Measurements from ENCODE around the gene HTRA3.
"Not testable (repeated sequence)": the region's sequence is repeated elsewhere in the genome, so short reads cannot be mapped to it uniquely, and the experiment has no call there.

Gene HTRA3

DNA sequence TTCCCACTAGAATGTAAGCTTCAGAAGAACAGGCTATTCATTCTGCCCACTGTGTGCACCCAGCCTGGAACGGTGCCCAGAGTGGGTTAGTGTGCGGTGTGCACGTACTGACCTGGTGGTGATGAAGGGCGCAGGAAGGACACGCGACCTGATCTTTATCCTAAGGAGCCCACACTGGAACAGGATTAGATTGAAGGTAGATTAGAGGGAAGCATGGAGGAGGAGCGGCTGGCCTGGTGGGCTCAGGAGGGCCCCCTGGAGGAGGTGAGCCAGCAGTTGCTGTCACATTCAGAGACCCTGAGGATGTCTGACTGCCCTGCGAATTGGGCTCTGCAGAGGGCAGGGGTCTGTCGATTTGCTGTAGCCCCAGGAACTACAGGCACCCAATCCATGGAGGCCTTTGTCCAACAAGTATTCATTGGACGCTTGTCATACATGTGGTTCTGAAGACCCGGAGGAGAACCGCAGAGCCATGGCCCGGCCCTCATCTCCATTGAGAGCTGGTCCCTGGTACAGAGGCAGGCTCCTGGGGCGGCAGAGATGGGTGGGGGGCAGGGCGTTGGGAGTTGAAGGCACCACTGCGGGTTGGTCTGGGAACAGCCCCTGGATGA, 73.2 kb downstream of the HTRA3 start:
- DNase-seq (ENCODE audit: low read depth in 2 of 2) = no peak

DNA sequence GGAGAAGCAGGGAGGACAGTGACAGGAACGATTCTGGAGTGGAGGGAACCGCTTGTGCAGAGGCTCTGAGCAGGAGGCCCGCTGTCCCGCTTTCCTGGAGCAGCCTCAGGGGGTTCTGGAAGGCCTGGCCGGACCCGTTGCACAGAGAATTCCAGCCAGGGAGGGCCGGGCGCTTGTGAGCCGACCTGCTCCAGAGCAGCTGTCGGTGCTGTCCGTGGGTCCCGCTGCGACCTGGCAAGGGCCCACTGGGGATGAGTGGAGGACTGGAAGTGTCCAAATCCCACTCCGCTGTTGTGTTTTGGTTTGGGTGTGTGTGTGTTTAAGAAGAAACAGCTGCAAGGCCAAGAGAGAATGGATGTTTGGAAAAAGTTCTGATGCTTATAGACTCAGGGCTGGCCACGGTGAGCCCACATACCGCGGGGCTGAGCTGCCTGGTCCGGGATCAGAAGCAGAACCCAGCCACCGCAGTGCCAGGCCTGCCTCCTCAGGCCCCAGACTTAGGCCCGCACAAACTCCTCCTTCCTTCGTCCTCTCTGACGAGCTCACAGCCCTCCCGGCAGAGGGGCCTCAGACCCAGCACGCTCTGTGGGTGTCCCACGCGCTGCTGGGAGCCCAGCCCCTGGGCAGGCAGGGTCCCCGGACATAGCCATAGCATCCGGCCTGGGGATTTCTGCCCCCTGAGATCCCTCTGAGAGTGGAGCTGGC, 73.9 kb downstream of the HTRA3 start:
- no peak for DNase-seq (ENCODE audit: low read depth in 2 of 2)

DNA sequence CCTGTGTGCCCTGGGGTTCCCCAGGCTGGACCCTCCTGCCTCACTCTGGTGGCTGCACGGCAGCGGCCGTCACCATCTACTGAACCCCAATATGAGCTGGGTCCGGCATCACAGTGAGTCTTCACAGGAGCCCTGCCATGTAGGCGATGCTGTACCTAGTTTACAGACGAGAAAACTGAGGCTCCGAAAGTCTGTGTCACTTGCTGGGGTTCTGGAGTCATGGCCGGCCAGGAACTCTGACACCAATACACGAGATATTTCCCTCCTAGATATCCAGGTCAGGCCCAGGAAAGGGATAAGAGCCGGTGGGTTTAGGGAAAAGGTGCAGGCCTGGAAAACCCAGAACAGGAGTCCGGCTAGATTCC, 74.4 kb downstream of the HTRA3 start:
- no peak for DNase-seq (ENCODE audit: low read depth in 2 of 2)

DNA sequence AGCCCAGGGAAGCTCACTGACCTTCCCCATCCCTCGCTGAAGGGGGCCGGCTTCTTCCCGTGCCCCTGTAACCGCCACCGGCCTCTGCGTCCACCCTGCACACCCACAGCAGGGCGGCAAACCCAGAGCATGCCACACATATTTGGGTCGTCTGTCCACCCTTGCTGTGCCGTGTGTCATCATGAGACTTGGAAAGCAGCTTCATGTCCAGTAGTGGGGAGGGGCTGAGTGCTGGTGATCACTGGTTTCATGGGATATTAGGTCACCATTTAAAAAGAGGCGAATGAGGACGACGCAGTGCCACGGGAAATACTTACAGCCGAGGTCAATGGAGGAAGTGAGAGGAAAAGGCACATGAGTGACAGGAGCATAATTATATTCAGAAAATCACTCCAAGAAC, 74.8 kb downstream of the HTRA3 start:
- DNase-seq (ENCODE audit: low read depth in 2 of 2) = no peak

DNA sequence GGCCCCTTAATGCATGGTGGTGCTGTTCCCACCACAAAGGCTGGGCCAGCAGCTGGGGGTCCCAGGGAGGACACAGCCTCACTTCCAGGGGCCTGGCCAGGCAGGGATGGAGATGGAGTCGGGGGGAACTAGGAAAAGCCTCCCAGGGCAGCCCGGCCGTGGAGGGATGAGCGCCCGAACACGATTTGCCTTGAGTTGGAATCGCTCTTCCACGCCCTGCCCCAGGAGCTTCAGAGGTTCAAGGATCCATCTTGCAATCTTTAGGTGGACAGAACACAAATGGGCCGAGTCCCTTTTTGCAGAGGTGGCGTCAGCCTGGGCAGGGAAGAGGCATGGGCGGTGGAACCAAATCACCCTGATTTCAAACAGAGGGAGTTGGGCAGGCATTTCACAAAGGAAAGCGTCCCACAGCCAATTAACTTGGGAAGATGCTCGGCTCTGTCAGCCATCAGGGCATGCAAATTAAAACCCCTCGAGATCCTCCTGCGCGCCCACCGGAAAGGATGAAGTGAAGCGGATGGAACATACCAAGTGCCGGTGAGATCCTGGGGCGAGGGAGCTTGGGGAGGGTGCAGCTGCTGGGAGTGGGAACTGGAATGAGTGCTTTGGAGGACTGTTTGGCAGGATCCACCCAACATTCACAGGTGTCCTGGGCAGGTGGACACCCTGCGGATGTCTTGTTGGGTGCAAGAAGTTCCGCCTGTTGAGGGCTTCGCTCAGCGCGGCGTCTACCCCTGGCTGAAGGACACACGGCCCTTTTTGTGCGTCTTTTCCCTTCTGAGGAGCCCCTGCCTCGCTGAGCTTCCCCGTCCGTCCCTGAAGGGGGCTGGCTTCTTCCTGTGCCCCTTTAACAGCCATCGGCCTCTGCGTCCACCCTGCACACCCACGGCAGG, 75.7 kb downstream of the HTRA3 start:
- no peak for DNase-seq (ENCODE audit: low read depth in 2 of 2)

DNA sequence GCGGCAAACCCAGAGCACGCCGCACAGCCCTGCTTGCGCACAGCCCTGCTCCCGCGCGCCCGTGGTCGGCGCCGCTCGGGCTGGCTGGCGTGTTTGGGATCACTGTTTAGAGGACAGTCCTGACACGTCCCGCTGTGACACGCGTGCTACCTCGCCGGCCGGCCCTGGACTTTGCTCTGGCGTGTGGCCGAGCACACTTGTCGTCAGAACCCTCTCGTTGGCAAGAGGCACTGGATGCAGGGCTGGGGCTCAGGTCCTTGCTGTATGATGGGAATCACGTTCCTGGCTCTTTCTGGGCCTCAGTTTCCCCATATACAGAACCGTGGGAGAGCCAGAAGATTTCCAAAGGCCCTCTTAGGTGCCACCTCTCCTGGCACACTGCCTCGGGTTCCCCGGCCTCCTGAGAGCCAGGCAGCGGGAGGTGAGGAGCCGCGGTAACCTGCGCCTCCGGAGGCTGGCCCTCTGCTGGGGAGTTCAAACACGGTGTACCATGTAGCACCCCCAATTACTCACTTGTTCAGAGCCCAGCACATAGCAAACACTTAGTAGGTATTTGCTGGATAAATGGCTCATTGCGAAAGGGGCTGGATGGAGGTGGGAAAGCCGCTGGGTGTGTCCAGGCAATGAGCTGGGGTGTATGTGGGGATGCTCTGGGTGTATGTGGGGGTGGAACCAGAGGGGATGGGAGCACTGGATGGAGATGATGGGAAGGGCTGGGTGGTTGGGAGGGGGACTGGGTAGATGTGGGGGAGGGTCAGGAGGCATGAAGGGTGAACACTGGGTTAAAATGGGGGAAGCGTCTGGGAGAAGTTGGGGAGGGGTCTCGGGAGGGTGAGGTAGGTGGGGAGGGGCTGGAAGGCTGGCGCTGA, 76.6 kb downstream of the HTRA3 start:
- DNase-seq (ENCODE audit: low read depth in 2 of 2) = no peak

DNA sequence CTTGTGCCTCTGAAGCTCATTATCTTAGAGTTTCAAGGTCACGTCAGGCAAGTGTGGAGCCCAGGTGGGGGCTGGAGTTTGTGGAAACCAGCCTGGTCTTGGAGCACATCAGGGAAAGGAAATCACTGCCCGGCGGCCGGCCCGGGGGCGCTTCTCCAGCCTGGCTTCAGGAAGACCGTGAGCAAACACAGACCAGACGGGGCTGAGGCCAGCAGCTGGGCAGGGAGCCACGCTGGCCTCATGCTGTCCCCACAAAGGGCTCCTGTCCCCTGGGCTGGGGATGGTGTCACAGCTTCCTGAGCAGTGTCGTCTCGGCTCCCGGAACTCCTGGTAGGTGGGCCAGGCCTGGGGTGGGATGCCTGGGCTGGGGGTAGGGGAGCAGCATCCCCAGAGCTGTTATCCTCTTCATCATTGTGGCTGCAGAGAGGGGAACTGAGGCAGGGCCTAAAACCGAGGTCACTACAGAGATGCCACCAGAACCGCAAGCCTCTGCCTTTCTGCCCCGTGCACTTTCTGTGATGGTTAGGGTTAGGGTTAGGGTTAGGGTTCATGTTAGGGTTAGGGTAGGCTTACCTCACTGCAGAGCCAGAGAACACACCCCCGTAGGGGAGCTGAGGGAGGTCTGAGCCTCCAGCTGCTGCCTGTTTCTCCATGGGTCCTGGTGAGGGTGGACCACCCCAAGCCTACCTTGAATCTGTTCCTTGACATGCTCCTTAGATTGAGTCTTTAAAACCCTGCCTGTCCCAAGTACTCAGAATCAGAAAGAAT, 77.5 kb downstream of the HTRA3 start:
- no peak for DNase-seq (ENCODE audit: low read depth in 2 of 2)

DNA sequence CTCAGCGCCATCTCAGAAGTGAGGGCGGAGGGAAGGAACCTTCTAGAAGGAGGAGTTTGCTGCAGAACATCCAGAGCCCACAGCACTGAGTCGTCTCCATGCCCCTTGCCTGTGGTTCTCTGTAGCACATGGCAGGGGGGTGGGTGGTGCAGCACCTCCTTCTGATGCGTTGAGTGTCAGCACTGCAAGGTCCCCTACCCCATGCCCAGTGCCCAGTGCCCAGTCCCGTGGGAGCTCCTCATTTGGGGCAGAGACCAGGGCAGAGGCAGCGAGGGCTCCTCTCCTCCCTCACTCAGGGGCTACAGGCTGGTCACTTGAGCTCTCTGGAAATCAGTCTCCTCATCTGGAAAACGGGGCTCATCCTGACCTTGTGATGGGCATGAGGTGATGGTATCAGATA, 78.1 kb downstream of the HTRA3 start:
- no peak for DNase-seq (ENCODE audit: low read depth in 2 of 2)

DNA sequence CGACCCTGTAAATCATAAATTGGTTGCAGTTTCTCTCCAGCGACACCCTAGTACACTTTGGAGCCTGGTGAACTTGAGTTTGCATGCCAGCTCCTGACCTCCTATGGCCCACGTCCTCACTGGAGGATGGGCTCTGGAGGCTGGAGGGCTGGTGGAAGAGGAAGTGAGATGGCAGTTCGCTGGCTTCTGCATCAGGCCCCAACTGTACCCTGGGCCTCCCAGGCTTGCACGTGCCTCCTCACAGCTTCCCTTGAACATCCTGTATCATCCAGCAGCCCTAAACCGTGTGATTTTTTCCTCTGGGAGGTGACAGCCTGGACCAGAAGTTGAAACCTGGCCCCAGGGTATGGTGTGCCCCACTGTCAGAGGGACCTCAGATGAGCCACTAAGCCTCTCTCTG, 78.5 kb downstream of the HTRA3 start:
- no peak for DNase-seq (ENCODE audit: low read depth in 2 of 2)

DNA sequence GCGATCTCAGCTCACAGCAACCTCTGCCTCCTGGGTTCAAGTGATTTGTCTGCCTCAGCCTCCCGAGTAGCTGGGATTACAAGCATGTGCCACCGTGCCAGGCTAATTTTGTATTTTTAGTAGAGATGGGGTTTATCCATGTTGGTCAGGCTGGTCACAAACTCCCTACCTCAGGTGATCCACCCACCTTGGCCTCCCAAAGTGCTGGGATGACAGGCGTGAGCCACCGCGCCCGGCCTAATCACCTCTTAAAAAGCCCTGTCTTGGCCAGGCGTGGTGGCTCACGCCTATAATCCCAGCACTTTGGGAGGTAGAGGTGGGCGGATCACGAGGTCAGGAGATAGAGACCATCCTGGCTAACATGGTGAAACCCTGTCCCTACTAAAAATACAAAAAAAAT, 79.7 kb downstream of the HTRA3 start:
- DNase-seq (ENCODE audit: low read depth in 2 of 2) = not testable (repeated sequence)

DNA sequence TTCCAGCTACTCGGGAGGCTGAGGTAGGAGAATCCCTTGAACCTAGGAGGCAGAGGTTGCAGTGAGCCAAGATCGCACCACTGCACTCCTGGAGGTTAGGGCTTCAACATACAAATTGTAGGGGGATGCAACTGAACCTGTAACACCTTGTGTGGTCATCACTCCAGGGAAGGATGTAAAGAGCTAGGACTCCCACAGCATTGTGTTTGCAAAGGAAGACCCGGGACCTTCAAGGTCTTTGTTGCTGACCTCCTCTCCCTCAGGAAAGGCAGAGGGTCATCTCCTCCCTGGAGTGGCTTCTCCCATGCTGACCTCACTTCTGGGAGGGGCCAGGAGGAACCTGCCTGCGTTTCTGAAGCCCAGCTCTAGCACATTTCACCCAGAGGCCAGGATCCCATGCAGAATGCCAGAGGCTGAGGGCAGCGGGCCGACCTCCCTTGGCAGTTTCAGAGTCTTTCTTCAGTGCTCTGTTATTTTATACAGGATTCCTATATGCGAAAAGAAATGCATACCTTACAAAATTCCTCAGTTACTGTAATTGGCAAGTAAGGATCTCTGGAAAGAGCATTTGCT, 80.2 kb downstream of the HTRA3 start:
- no peak for DNase-seq (ENCODE audit: low read depth in 2 of 2)

DNA sequence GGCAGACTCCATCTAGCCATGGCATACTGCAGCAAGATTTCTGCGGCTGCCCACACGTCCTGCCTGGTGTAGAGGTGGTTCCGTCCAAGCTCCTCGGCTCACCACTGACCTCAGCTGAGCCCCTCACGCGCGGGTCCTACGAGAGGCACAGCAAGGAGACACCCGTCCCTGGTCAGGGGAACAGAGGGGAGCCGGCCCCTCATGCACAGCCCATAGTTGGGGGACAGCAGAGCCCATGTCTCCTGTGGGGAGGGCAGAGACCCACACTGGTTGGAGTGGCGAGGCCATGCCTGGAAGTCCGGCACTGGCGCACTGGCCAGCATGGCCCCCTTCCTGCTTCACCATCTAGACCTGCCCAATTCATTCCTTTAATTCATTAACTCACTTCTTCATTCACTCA, 80.8 kb downstream of the HTRA3 start:
- DNase-seq (ENCODE audit: low read depth in 2 of 2) = no peak

DNA sequence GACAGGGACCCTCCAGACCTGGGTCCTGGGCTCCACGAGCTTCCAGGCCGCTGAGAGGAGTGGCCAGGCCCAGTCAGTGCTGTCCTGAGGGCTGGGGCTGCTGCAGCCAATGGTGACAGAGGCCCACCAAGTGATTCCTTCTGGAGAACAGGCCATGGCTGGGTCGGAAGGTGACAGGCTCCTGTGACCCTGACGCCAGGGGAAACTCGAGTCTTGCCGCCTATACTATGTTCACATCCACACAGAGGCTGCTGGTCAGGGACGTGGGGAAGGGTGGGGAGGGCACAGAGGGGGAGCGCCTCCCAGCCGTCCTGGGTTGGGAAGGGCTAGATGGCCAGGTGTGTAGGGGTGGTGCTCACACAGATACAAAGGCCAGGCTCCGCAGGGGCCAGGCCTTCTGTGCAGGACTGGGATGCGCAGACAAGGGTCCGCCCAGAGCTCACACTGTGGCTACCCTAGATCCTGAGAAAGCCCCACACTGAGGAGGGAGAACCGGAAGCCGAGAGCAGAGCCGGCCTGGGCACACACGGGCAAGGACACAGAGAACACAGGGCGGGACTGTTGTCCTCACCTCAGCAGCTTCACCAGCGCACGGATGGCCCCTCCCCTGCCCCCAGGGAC, 81.4 kb downstream of the HTRA3 start:
- DNase-seq (ENCODE audit: low read depth in 2 of 2) = no peak

DNA sequence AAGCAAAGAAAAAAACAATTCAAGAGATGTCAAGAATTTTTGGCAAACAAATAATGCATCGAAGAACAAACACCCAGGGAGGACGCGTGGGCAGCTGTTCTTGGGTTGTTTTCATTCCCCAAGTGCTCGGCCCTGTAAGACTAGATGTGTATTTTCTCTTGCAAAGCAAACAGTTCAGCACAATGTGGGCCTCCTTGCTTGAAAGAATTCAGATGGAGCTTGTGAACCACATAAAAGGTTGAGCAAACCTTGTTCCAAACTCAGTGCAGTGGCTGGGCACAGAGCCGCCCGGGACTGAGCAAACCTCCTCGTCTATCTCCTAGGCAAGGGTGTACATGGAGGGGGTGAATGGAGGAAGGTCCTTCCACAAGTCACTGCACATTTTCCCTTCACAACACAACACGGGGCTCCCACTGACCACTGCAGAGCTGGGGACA, 82.4 kb downstream of the HTRA3 start:
- DNase-seq (ENCODE audit: low read depth in 2 of 2) = no peak

DNA sequence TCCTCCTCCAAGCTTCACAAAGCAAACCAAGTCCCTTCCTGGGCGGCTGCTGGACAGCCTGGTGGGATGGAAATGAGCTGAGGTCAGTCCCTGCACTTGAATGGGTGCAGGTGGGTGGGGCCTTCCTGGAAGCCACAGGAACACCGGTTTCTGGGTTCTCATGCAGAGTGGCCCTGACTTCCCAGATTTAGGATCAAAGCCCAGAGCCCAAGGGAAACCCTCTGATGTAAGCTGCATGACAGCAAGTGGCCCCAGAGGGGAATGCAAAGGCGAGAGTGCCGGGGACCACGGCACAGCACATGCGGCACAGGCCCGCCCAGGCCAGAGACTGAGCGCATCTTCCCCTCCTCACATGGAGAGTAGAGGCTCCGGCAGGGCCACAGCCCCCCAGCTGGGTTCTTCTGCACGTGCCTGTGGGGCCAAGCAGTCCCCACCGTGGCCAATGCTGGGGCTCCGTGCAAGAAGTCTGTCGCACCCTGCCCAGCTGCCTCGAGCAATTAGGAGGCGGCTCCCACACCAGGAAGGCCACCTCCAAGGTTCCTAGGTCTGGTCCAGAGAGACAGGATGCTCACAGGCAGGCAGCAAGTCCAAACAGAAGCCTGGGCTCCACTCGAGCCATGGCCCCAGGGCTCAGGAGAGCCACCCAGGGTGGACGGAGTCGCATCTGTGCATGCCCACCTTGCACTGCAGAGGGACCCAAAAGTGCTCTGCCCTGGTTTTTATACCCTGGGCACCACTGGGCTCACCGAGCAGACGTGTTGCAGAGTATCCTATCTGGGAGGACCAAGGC, 83.0 kb downstream of the HTRA3 start:
- DNase-seq (ENCODE audit: low read depth in 2 of 2) = no peak

DNA sequence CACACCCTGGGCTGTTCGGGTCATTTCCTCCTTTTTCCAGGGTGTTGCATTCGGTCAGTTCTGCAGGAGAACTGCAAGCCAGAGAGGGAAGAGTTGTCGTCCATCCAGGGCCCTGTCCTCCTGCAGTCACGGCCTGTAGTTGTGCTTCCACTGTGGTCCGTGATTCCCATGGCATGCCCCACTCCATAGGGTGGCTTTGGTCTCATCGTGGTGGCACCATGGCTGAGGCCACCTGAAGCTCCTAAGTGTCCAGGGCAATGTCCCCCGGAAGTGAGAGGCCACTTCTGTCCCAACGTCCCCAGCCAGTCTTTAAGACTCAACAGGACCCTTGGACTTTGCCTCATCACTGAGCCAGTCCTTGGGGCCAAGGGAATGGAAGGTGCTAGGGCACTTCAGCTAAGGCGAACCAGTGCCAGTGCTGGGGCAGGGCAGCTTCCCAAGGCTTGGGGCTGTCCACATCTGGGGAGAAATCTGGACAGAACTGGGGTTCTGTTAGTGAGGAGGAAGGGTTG, 83.7 kb downstream of the HTRA3 start:
- no peak for DNase-seq (ENCODE audit: low read depth in 2 of 2)

DNA sequence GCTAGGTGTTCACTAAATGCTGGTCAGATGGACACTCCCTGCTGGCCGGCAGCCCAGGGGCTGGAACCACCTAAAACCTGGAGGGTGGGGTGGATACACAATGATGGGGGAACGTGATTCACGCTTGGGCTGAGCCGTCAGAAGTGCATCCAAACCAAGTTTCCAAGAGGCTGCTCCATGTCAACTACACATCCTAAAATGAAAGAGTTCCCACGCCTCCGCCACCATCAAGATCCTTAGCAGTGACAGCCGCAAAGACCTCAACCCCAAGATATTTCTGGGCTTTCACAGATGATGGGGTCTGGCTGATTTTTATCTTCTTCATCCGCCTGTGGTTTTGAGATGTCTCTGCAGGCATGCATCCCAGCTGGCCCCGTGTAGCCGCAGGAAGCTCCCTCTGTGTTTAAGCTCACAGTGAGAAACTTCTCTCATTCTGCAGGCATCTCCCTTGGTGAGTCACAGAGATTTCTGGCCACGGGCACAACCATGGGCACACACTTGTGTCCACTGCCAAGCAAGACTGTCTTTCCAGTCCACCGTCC, 84.4 kb downstream of the HTRA3 start:
- no peak for DNase-seq (ENCODE audit: low read depth in 2 of 2)

DNA sequence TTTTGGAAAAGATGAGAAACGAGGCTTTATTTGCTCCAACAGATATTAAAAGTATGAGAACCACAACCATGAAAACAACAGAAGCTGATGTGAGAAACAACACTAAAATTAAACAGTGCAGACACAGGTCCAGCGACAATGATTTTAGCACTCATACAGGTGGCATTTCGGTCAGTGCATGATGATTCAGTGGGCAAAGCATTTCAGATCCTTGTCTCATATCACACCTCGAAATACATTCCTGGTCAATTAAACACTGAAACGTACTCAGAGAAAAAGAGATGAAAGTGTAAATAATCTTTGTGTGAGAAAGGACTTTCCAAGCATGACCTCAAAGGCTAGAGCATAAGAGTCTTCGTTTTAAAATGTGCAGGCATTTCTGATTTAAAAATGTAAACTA, 85.8 kb downstream of the HTRA3 start:
- DNase-seq (ENCODE audit: low read depth in 2 of 2) = no peak

Data from stimulated activated CD8-positive, alpha-beta memory T cell treated with anti-CD3 and anti-CD28 coated beads, Interleukin-15, amount 100 ng/mL, for 48 hours (primary cell).